ENCODE data around the gene F11.

The F11 gene

DNA sequence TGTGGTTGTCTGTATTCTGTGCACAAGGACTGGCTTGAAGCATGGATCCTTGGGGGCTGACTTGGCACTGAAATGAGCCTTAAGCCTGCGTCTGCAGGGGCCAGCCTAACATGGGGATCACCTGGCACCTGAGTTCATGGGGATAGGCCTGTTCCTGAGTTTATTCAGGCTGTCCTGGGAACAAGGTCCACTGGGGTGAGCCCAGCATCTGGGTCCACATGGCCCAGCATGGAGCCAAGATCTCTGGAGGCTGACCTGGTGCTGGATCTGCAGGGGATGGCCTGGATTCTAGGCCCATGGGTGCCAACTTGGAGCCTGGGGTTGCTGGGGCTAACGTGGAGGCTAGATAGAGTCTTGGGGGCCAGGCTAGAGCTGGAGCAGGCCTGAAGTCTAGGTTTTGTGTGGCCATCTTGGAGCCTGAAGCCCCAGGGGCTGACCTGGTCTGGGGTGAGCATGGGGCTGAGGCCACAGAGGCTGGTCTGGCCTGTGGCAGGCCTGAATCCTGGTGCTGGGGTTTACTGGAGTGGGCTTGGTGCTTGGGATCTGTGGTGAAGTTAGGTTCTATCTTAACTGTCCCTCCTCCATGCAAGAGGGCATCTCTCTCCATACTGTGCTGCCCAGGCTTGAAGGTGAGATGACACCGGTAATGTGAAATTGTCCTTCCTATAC lies 39.3 kb upstream of the F11 start:
- TF ChIP-seq, protein P1, sequence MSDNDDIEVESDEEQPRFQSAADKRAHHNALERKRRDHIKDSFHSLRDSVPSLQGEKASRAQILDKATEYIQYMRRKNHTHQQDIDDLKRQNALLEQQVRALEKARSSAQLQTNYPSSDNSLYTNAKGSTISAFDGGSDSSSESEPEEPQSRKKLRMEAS (IDR thresholded peaks at IDR 0.05), result no peak
- TF ChIP-seq TCF12 (IDR thresholded peaks at IDR 0.05; ENCODE audit: low read depth), result no peak
- no peak for TF ChIP-seq NFIC (IDR thresholded peaks at IDR 0.05)
- no peak for TF ChIP-seq ZBTB7A (IDR thresholded peaks at IDR 0.05; ENCODE audit: low read depth)
- TF ChIP-seq, protein P2, sequence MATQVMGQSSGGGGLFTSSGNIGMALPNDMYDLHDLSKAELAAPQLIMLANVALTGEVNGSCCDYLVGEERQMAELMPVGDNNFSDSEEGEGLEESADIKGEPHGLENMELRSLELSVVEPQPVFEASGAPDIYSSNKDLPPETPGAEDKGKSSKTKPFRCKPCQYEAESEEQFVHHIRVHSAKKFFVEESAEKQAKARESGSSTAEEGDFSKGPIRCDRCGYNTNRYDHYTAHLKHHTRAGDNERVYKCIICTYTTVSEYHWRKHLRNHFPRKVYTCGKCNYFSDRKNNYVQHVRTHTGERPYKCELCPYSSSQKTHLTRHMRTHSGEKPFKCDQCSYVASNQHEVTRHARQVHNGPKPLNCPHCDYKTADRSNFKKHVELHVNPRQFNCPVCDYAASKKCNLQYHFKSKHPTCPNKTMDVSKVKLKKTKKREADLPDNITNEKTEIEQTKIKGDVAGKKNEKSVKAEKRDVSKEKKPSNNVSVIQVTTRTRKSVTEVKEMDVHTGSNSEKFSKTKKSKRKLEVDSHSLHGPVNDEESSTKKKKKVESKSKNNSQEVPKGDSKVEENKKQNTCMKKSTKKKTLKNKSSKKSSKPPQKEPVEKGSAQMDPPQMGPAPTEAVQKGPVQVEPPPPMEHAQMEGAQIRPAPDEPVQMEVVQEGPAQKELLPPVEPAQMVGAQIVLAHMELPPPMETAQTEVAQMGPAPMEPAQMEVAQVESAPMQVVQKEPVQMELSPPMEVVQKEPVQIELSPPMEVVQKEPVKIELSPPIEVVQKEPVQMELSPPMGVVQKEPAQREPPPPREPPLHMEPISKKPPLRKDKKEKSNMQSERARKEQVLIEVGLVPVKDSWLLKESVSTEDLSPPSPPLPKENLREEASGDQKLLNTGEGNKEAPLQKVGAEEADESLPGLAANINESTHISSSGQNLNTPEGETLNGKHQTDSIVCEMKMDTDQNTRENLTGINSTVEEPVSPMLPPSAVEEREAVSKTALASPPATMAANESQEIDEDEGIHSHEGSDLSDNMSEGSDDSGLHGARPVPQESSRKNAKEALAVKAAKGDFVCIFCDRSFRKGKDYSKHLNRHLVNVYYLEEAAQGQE (IDR thresholded peaks at IDR 0.05; ENCODE audit: low read depth), result no peak

DNA sequence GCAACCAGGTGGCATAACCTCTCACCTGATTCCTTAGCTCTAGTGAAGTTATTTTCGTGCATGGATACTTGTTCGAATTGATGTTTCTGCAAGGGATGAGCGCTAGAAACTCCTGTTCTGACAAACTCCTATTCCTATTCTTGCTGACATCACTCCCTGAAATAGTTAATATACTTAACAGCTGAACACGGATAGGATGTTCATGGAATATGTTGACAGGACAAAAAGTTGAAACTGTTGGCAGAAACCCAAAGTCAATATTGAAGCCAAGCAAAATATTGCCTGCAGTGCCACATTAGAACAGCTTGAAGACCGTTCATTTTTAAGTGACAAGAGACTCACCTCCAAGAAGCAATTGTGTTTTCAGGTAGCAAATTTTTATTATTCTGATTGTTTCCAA lies 38.8 kb upstream of the F11 start, which contains the start of gene KLKB1:
Gene KLKB1 (plus strand): TSS at position 287 of the 400 bp plus-strand sequence. CDS start 689 bp downstream, outside the sequence.
- no peak for TF ChIP-seq EP300 (IDR thresholded peaks at IDR 0.05; ENCODE audit: borderline replicate concordance)
- no peak for TF ChIP-seq TAF1 (IDR thresholded peaks at IDR 0.05; ENCODE audit: low read depth)
- no peak for TF ChIP-seq TCF12 (IDR thresholded peaks at IDR 0.05; ENCODE audit: low read depth)
- TF ChIP-seq CEBPB (IDR thresholded peaks at IDR 0.05), result no peak
- TF ChIP-seq YY1 (IDR thresholded peaks at IDR 0.05; ENCODE audit: low read depth), result no peak
- TF ChIP-seq, protein P3, sequence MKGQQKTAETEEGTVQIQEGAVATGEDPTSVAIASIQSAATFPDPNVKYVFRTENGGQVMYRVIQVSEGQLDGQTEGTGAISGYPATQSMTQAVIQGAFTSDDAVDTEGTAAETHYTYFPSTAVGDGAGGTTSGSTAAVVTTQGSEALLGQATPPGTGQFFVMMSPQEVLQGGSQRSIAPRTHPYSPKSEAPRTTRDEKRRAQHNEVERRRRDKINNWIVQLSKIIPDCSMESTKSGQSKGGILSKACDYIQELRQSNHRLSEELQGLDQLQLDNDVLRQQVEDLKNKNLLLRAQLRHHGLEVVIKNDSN (IDR thresholded peaks at IDR 0.05), result no peak
- TF ChIP-seq EGR1 (IDR thresholded peaks at IDR 0.05), result no peak
- TF ChIP-seq NFIC (IDR thresholded peaks at IDR 0.05), result no peak
- TF ChIP-seq CREB1 (IDR thresholded peaks at IDR 0.05; ENCODE audit: low read depth), result no peak
- TF ChIP-seq TEAD4 (IDR thresholded peaks at IDR 0.05), result no peak
- TF ChIP-seq, protein P2 (IDR thresholded peaks at IDR 0.05; ENCODE audit: low read depth), result no peak

DNA sequence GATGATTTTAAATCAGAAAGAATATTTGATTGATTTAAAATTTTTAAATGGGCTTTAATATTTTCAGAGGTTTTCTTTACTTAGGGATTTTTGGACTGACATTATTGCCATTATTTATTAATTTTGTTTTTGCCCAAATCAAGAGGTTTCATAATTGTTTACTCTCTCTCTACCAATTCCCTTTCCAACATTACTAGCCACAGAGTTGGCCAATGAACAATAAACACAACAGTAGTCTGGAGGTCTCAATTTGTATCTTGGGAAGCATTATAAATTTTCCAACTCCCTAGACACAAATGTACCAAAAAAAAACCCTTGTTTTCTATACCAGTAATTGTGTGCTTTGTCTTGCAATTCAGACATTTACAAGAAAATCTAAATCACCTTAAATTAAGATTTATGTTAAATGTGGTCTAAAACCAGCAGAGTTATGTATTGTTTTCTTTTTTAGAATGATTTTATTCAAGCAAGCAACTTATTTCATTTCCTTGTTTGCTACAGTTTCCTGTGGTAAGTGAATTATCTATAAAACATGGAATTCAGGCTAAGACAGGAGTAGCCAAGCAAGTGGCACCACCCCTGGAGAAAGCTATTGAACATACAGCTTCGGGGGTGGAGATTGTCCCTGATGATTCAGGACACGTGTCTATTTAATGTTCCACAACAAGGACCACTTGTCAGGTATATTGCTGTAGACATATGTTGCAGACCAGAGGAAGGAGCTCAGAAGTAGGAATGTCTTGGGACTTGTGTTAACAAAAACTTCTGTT lies 38.1 kb upstream of the F11 start:
- TF ChIP-seq, protein P2 (IDR thresholded peaks at IDR 0.05; ENCODE audit: low read depth), result no peak
- TF ChIP-seq TCF12 (IDR thresholded peaks at IDR 0.05; ENCODE audit: low read depth), result no peak
- TF ChIP-seq, protein P3 (IDR thresholded peaks at IDR 0.05), result no peak
- TF ChIP-seq, protein P1 (IDR thresholded peaks at IDR 0.05), result no peak

DNA sequence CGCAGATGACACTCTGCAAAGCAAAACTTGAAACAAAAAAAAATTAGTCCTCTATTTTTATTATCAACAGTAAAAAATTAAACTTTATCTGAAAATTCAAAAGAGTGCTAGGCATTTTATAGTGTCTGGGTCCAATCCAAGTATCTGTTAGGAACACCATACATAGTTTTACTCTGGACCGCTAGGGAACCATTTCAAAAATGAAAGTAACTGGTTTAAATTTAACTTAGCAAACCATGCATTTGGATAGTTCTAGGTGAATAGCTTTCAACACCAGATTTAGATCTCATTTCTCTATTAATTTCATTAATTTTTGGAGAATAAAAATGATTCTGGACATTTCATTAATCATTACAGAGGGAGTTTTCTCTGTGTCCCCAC lies 37.5 kb upstream of the F11 start:
- TF ChIP-seq EGR1 (IDR thresholded peaks at IDR 0.05) (no peak), NFIC (IDR thresholded peaks at IDR 0.05) (no peak), RAD21 (IDR thresholded peaks at IDR 0.05; ENCODE audit: low read depth) (no peak), EP300 (IDR thresholded peaks at IDR 0.05; ENCODE audit: borderline replicate concordance) (no peak), CREB1 (IDR thresholded peaks at IDR 0.05; ENCODE audit: low read depth) (no peak), TEAD4 (IDR thresholded peaks at IDR 0.05) (no peak)
- TF ChIP-seq, protein P2 (IDR thresholded peaks at IDR 0.05; ENCODE audit: low read depth), result no peak
- TF ChIP-seq, protein P3 (IDR thresholded peaks at IDR 0.05), result no peak

All from Ishikawa (cell line).